Midbrain (tissue), 1 donor: Measurements from ENCODE around the gene DVL2.
"Not testable (repeated sequence)": the region's sequence is repeated elsewhere in the genome, so short reads cannot be mapped to it uniquely, and the experiment has no call there.

Source experiments
- DNase-seq: peaks from one replicate; lab custom pipeline; 2025; lab: John Stamatoyannopoulos, UW

DVL2 gene

GRCh38 chr17:7256766-7257456, 22.6 kb upstream of the DVL2 start:
- DNase-seq: no peak

- no peak for DNase-seq
These were observed 20.2 kb upstream of the DVL2 start for GRCh38 chr17:7254511-7254910.

- DNase-seq: no peak
These were observed 18.8 kb upstream of the DVL2 start for GRCh38 chr17:7253082-7253481.

DNA sequence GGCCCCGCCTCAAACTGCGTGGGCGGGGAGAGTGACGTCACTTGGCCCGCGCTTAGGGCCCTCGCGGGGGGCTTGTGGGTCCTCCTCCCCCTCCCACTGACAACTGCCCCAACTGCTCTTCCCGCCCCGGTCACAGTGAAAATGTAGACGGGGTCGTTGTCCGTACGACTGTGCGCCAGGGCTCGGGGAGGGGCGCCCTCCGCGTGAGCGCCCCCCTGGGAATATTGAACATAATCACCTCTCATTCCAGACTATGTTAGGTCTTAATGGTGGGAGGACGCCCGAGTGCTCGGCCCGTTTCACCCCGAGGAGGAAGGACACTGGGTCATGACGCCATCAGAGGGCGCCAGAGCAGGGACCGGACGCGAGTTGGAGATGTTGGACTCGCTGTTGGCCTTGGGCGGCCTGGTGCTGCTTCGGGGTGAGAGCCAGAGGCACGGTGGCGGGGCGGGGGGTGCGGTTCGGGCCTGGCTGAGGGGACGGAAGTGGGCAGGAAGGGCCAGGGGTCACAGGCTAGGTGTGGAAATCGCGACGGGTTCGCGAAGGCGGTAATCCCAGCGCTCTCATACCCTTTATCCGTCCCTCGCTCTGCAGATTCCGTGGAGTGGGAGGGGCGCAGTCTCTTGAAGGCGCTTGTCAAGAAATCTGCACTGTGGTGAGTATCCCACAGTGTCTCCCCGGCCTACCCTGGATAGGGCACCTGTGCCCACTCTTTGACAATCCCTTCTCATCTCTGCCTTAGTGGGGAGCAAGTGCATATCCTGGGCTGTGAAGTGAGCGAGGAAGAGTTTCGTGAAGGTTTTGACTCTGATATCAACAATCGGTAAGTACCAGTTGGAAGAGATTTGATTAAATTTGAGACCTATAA, 18.1 kb upstream of the DVL2 start, which contains the start of gene ELP5:
Gene ELP5 (plus strand): TSS at position 40 of the 868 bp plus-strand sequence. CDS start 336 bp downstream, at position 376.
- DNase-seq: peak; percentile 91

DNA sequence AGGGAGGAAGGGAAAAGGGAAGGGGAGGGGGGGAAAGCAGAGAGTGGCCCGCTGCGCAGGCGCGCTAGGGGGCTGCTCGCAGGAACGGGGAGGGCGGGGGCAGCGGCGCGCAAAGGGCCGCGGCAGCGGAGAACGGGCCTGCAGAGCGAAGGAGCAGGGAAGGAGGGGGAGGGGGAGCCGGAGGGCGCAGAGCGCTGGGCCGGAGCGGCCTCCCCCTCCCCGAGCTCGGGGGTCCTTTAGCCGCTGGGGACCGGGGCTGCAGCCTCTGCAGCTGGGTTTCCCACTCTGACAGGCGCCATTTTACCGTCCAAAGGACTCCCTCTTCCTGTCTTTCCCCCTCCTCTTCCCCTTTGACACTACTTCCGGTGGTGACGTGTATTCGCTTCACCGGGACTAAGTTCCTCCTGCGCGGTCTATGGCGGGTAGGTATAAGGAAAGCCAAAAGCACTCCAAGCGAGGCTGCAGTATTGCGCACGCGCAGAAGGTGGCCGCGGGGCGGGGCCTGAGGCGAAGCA, 17.4 kb upstream of the DVL2 start, which contains the start of gene CTDNEP1:
Gene CTDNEP1 (minus strand): TSS at position 74 of the 515 bp plus-strand sequence. CDS start 438 bp downstream, outside the sequence.
- peak; percentile 98 for DNase-seq

- DNase-seq: no peak
These were observed 16.6 kb upstream of the DVL2 start for GRCh38 chr17:7250695-7251627.

- no peak for DNase-seq
These were observed 15.5 kb upstream of the DVL2 start for GRCh38 chr17:7249830-7250229.

DNA sequence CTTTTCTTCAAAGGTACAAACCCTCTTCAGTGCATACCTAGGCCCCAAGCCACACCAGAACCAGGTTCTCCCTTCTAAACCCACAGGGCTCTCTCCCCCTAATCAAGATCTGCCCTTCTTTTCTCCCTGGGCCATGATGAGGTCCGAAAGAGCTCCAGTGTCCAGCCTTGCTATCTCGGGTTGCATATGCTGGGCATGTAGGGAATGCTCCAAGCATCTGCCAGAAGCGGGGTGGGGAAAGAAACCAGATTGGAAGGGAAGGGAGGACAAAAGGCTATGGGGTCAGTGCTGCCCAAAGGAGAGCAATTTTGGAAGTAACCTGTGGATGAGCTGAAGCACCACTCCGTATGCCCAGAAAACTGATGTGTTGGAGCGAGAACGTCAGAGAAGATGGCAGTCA, 14.9 kb upstream of the DVL2 start:
- DNase-seq: no peak

- no peak for DNase-seq
These were observed 14.5 kb upstream of the DVL2 start for GRCh38 chr17:7248796-7249195.

- DNase-seq: no peak
These were observed 12.5 kb upstream of the DVL2 start for GRCh38 chr17:7246779-7247178.

GRCh38 chr17:7243838-7244237, 9.5 kb upstream of the DVL2 start:
- DNase-seq: not testable (repeated sequence)

DNA sequence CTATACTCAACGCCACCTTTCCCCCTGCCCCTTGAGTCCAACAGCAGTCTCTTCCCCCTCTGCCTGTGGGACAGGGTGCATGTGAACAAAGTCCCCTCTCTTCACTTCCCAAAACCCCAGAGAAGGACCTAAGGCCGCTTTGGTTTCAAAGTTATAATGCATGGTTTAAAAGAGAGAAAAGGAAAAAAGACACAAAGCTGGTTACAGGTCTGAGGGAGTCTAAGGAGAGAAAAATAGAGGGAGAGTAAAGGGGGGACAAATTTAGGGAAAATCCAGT, 9.1 kb upstream of the DVL2 start:
- no peak for DNase-seq

DNA sequence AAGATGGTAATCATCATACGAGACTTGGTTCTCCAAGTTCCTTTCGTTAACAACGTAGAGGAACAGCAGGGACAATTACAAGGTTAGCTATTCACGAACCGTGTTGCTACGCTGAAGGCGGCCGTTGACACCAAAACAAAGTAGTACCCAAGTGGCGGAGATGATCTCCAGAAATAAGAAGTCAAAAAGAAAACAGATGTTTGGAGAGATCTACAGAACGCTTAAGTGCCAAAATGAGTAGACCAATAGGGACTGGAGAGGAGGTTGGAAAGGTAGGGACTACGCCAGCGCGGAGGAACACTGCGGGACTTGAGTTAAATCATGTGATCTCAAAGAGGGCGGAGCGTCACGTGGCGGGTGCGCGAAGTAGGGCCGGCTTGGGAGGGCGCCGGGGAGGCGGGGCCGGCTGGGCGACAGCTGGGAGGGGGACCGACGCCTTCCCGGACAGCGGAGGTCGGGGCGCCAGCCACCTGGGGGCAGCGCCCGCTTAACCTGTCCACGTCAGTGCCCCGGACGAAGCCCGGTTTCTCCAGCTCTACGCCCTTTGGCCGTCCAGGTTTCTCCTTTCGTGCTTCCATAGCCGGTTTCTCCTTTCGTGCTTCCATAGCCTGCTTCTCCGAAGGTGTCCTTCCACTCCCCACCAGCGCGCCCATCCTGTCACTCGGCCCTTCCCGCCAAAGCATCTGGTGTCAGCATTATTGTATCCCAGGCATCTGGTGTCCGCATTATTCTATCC, 8.6 kb upstream of the DVL2 start:
- peak; percentile 94 for DNase-seq

- DNase-seq: peak; percentile 96
These were observed 7.7 kb upstream of the DVL2 start, which contains the start of gene GABARAP for GRCh38 chr17:7241783-7242716. Gene GABARAP (minus strand): TSS chr17:7242449. CDS start chr17:7242330, 119 bp downstream.

GRCh38 chr17:7241090-7241733, 6.9 kb upstream of the DVL2 start:
- DNase-seq: no peak

DNA sequence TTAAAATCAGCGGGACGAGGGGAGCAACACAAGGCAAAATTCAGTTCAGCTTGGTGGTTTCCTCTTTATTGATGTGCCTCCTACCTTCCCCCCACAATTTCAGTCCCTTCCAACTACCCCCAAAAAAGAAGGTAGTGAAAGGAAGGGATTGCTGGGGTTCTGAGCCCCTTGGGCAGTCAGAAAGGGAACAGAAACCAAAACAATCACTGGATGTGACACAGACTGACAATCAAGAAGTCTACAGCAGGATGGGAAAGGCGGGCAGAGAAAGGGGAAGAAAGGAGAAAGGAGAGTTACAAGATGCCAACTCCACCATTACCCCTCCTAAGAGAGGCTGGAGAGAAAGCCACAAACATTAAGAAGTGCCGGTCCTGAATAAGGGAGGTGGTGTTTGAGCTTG, 6.1 kb upstream of the DVL2 start:
- no peak for DNase-seq

GRCh38 chr17:7239091-7240027, 5.0 kb upstream of the DVL2 start, which contains the start of gene PHF23:
Gene PHF23 (minus strand): TSS chr17:7239457. CDS start chr17:7239279, 178 bp downstream.
- DNase-seq: peak; percentile 100

GRCh38 chr17:7238420-7239090, 4.2 kb upstream of the DVL2 start:
- DNase-seq: no peak
